HG02884 (cell line): Measurements from ENCODE around the gene CASKIN2.
"Not testable (repeated sequence)": the region's sequence is repeated elsewhere in the genome, so short reads cannot be mapped to it uniquely, and the experiment has no call there.

Experiments
- ATAC-seq: cut with Tn5 transposase; IDR thresholded peaks from one replicate; pipeline ENCODE4 v1.9.1; 2021; ENCODE audit warnings: mild to moderate bottlenecking, moderate library complexity; ENCODE audit not compliant: unreplicated experiment

The CASKIN2 gene

GRCh38 chr17:75475851-75476250, 39.5 kb downstream of the CASKIN2 start:
- no peak for ATAC-seq

- ATAC-seq, result no peak
Measured at GRCh38 chr17:75475144-75475835, 40.0 kb downstream of the CASKIN2 start.

DNA sequence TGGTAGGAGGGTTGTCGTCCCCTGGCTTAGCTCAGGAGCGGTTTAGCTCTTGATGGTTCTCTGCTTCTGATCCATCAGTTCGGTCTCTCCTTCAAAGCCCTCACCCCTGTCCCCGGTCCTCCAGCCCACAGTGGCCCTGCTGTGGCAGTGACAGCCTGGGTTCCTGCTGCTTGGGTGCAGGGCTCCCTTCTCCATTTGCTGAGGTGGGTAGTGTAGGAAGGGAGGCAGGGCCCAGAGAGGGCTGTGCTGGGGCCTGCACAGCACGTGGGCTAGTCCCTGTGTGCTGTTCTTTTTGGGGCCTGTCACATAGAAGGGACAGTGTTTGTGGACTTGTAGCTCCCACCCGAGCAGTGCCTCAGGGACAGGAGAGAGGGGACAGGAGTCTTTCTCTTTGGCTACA, 40.6 kb downstream of the CASKIN2 start:
- no peak for ATAC-seq

- ATAC-seq, result no peak
Measured at GRCh38 chr17:75473246-75473645, 42.1 kb downstream of the CASKIN2 start.

DNA sequence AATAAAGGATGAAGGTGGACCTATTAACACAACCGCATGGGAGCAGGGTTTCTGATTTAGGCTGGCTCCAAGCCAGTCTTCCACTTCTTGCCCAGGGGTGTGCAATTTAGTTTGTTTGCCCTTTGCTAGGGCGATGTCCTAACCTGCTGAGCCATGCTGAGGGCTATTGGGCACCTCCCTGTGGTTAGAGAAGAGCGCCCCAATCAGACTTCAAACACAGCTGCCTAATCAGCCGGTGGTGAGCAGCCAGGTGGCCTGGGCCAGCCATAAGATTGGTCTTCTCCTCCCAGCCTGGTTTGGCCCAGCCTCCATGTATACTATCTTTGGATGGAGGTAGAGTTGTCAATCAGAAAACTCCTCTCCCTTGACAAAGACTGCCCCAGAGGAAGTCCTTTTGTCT, 43.2 kb downstream of the CASKIN2 start:
- no peak for ATAC-seq

- no peak for ATAC-seq
Measured at GRCh38 chr17:75471207-75471606, 44.1 kb downstream of the CASKIN2 start.

DNA sequence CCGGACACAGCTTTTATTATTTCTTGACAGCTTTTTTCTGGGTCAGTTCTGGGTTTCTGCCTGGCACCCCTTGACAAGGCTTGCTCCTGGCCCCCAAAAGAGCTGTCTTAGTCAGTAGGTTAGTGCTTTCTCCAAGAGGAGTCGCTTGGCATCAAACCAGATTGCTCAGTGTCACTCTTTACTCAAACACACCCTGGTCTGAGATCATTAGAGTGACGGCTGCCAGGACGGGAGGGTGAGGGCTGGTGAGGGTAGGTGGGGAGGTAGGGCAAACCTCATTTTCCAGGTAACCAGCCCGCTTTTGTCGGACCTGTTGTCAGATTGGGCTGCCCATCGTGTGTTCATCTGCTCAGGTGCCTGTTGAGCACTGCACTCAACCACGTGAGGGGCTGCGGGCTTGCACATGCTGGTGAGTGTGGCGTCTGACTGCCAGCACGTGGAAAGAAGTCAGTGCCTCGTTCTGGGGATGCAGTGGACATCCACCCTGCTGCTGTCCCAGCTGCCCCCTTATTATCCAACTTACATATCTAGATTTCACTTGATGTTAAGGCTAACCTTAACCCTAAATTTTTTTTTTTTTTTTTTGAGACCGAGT, 46.5 kb downstream of the CASKIN2 start:
- no peak for ATAC-seq

DNA sequence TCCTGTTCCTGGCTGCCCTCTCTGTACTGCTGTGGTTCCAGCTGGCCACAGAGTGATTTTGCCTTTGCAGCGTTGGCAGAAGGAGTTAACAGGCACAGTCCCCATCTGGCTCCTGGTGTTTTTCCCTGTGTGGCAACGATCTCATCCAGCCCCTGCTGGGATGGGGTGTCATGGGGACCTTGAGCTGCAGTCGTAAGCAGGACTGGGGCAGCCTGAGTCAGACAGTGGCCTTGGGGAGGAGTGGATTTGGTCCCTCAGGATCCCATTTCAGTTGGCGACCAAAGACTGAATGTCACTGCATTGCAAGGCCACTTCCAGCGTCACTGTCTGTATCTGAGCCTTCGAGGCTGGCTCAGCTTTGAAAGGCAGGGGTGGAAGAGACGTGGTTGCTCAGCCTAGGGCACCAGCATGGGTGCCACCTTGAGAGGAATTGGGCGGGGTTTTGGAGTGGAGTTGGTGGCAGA, 47.0 kb downstream of the CASKIN2 start:
- no peak for ATAC-seq

GRCh38 chr17:75465039-75465438, 50.3 kb downstream of the CASKIN2 start:
- ATAC-seq, result no peak

GRCh38 chr17:75463603-75464002, 51.7 kb downstream of the CASKIN2 start:
- ATAC-seq, result no peak

- no peak for ATAC-seq
Measured at GRCh38 chr17:75460295-75460694, 55.0 kb downstream of the CASKIN2 start.

GRCh38 chr17:75459590-75460267, 55.6 kb downstream of the CASKIN2 start:
- ATAC-seq, result no peak

GRCh38 chr17:75459246-75459589, 56.1 kb downstream of the CASKIN2 start:
- ATAC-seq, result no peak

GRCh38 chr17:75457047-75457654, 58.2 kb downstream of the CASKIN2 start:
- ATAC-seq, result no peak

DNA sequence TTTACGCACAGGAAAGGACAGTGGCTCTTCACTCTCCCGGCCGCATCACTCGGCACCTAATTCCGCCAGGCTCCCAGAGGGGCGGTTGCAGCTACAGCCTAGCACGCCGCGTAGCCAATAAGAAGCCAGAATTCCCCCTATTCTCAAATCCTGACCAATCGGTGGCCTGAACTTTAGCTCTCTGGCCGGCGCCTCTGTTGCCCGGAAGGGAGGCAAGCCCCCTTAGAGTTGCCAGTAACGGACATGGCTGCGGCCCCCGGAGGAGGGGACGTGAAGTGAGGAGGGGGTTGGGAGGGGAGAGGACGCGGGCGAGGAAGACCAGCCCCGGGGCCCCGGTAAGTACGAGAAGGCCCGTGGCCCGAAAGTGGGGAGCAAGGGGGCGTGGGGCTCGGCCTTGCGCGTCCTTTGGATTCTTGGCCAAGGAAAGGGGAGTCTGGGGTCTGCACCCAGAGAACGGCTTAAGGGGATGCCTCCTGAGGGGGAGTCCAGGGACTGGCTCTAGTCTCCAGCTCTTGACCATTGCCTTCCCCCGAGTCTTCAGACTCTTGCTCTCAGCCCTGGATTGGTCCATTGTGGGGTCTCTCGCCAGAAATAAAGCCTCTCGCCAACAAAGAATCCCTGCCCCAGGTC, 58.8 kb downstream of the CASKIN2 start, which contains the start of gene TMEM94:
Gene TMEM94 (plus strand): TSS at position 219 of the 630 bp plus-strand sequence. CDS start 15,271 bp downstream, outside the sequence.
- ATAC-seq, result peak; percentile 93

- no peak for ATAC-seq
Measured at GRCh38 chr17:75456039-75456416, 59.3 kb downstream of the CASKIN2 start.

DNA sequence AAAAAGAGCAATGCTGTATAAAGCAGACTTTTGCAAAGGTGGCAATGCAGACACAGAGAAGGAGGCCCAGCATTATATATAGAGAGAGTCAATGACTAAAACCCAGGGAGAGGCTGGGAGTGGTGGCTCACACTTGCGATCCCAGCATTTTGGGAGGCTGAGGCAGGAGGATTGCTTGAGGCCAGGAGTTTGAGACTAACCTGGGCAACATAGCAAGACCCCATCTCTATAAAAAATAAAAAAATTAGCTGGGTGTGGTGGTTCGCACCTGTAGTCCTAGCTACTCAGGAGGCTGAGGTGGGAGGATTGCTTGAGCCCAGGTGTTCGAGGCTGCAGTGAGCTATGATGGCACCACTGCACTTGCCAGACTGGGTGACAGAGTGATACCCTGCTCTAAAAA, 60.7 kb downstream of the CASKIN2 start:
- not testable (repeated sequence) for ATAC-seq

GRCh38 chr17:75454193-75454592, 61.1 kb downstream of the CASKIN2 start:
- ATAC-seq, result no peak

- ATAC-seq, result no peak
Measured at GRCh38 chr17:75450270-75450669, 65.1 kb downstream of the CASKIN2 start.
